Trophoblast cell (in vitro differentiated cells and primary cell): ENCODE results near the gene STK25. TPM values are rescaled to one million over a fixed set of nuclear protein-coding genes. Genes with fewer than 3 reads are reported as not detected.

ENCODE experiments used
- DNase-seq, 2 donors: peaks; one replicate each; pipeline ENCODE4 v3.0.0-alpha.2; 2016
- H2AFZ ChIP-seq: 2 replicates; pipeline ENCODE4 v1.6.1; 2013; ENCODE audit warnings: low read length, moderate library complexity, mild to moderate bottlenecking; ENCODE audit not compliant: insufficient read depth, poor library complexity
- H2AK5ac ChIP-seq: 2 replicates; pipeline ENCODE4 v1.6.1; 2013; ENCODE audit warnings: mild to moderate bottlenecking, low read length
- H2BK120ac ChIP-seq: 2 replicates; pipeline ENCODE4 v1.6.1; 2013; ENCODE audit warnings: low read length, mild to moderate bottlenecking, moderate library complexity; ENCODE audit not compliant: insufficient read depth, poor library complexity
- H2BK12ac ChIP-seq: 2 replicates; pipeline ENCODE4 v1.6.1; 2013; ENCODE audit warnings: mild to moderate bottlenecking, low read length, moderate library complexity
- H2BK5ac ChIP-seq: 2 replicates; pipeline ENCODE4 v1.6.1; 2013; ENCODE audit warnings: low read length, low read depth, moderate library complexity, mild to moderate bottlenecking; ENCODE audit not compliant: poor library complexity
- H3K14ac ChIP-seq: 2 replicates; pipeline ENCODE4 v1.6.1; 2013; ENCODE audit warnings: mild to moderate bottlenecking, low read length
- H3K18ac ChIP-seq: 2 replicates; pipeline ENCODE4 v1.6.1; 2013; ENCODE audit warnings: mild to moderate bottlenecking, low read length
- H3K23ac ChIP-seq: 2 replicates; pipeline ENCODE4 v1.6.1; 2013; ENCODE audit warnings: low read length
- H3K27ac ChIP-seq: 2 replicates; pipeline ENCODE4 v1.5.1; 2013; ENCODE audit warnings: low read depth, mild to moderate bottlenecking, inconsistent platforms, low read length, moderate library complexity
- H3K27me3 ChIP-seq: 2 replicates; pipeline ENCODE4 v1.6.1; 2013; ENCODE audit warnings: inconsistent platforms, mild to moderate bottlenecking, low read length, moderate library complexity; ENCODE audit not compliant: insufficient read depth
- H3K36me3 ChIP-seq, 2 experiments: 1 replicate in 1 of 2; 2 replicates in 1 of 2; pipeline ENCODE4 v1.6.1; 2013; ENCODE audit warnings: low read length in 2 of 2, mild to moderate bottlenecking in 2 of 2, moderate library complexity in 1 of 2; ENCODE audit not compliant: insufficient read depth in 2 of 2, control insufficient read depth in 1 of 2
- H3K4ac ChIP-seq: 2 replicates; pipeline ENCODE4 v1.6.1; 2013; ENCODE audit warnings: low read depth, mild to moderate bottlenecking, low read length, moderate library complexity
- H3K4me1 ChIP-seq, 2 experiments: 1 replicate in 1 of 2; 2 replicates in 1 of 2; pipeline ENCODE4 v1.6.1; 2013; ENCODE audit warnings: low read length in 2 of 2, mild to moderate bottlenecking in 2 of 2, moderate library complexity in 1 of 2; ENCODE audit not compliant: insufficient read depth in 2 of 2, control insufficient read depth in 1 of 2
- H3K4me2 ChIP-seq: 2 replicates; pipeline ENCODE4 v1.6.1; 2013; ENCODE audit warnings: inconsistent platforms, mild to moderate bottlenecking, low read length, moderate library complexity
- H3K4me3 ChIP-seq: 2 replicates; pipeline ENCODE4 v1.5.1; 2013; ENCODE audit warnings: mild to moderate bottlenecking, low read depth, low read length, inconsistent platforms
- H3K79me1 ChIP-seq: one replicate; pipeline ENCODE4 v1.6.1; 2013; ENCODE audit warnings: low read length
- H3K79me2 ChIP-seq: 2 replicates; pipeline ENCODE4 v1.6.1; 2013; ENCODE audit warnings: low read length, mild to moderate bottlenecking; ENCODE audit not compliant: control insufficient read depth, insufficient read depth, poor library complexity
- H3K9ac ChIP-seq: 2 replicates; pipeline ENCODE4 v1.6.1; 2013; ENCODE audit warnings: mild to moderate bottlenecking, low read length
- H3K9me3 ChIP-seq: 2 replicates; pipeline ENCODE4 v1.6.1; 2013; ENCODE audit warnings: low read depth, mild to moderate bottlenecking, control low read depth, inconsistent platforms, low read length; ENCODE audit not compliant: insufficient read depth
- H4K12ac ChIP-seq: 2 replicates; pipeline ENCODE4 v1.6.1; 2013; ENCODE audit warnings: low read depth, mild to moderate bottlenecking, low read length, moderate library complexity
- H4K8ac ChIP-seq: 2 replicates; pipeline ENCODE4 v1.6.1; 2013; ENCODE audit warnings: low read depth, mild to moderate bottlenecking, low read length, moderate library complexity
- H4K91ac ChIP-seq: one replicate; pipeline ENCODE4 v1.6.1; 2013; ENCODE audit warnings: low read depth, mild to moderate bottlenecking, low read length, moderate library complexity
- WGBS: extraction: QIAGEN DNeasy Blood & Tissue Kit; methylation state at CpG from one replicate; pipeline ENCODE4 v1.1.7; 2013; ENCODE audit warnings: missing lambda C conversion rate; ENCODE audit not compliant: insufficient read length, insufficient coverage; ENCODE audit errors: extremely low coverage; 5-methylcytosine and 5-hydroxymethylcytosine counted together
- polyA plus RNA-seq: library from polyadenylated mRNA; stranded (reverse); fragments of 200-250 nt; gene quantifications from 2 replicates; pipeline ENCODE4 v1.2.3, GENCODE V29; 2013

Gene STK25
- polyA plus RNA-seq: 96.3 and 98.3 TPM in 2 replicates

- Histone ChIP-seq H4K12ac (peak within 1 kb of the TSS; percentile 82), H3K18ac (peak within 1 kb of the TSS; percentile 91), H2BK5ac (peak within 1 kb of the TSS; percentile 94), H3K27me3 (no peaks in the 10 kb centered on the region), H3K9ac (peak within 1 kb of the TSS; percentile 92), H4K8ac (peak within 1 kb of the TSS; percentile 88), H3K4me3 (peak within 1 kb of the TSS; percentile 79), H3K4me2 (peak within 1 kb of the TSS; percentile 88), H2AK5ac (peak within 1 kb of the TSS; percentile 81), H3K27ac (peak within 1 kb of the TSS; percentile 87), H3K14ac (peak within 1 kb of the TSS; percentile 95), H2AFZ (peak within 1 kb of the TSS; percentile 34), H3K4me1 (peaks cover 16 to 19% of the 10 kb centered on the region in 2 experiments), H3K23ac (no peak within 1 kb of the TSS), H2BK120ac (peak within 1 kb of the TSS; percentile 93), H3K4ac (peak within 1 kb of the TSS; percentile 95), H3K36me3 (peaks cover 8% of the 10 kb centered on the region in 2 experiments), H3K79me1 (peaks cover 16% of the 10 kb centered on the region), H2BK12ac (no peak within 1 kb of the TSS), H3K79me2 (peaks cover 23% of the 10 kb centered on the region), H3K9me3 (peaks cover 1% of the 10 kb centered on the region), H4K91ac (peak within 1 kb of the TSS; percentile 97)
- peak; percentile 97 to 98 for DNase-seq
- whole genome bisulfite sequencing: no CpG with 5 or more reads among the region's 122 CpGs
These were observed at the start of gene STK25 for GRCh38 chr2:241508240-241509154. TSS of gene STK25 (minus strand) at chr2:241508584. CDS start at chr2:241508035, 549 bp downstream.

DNA sequence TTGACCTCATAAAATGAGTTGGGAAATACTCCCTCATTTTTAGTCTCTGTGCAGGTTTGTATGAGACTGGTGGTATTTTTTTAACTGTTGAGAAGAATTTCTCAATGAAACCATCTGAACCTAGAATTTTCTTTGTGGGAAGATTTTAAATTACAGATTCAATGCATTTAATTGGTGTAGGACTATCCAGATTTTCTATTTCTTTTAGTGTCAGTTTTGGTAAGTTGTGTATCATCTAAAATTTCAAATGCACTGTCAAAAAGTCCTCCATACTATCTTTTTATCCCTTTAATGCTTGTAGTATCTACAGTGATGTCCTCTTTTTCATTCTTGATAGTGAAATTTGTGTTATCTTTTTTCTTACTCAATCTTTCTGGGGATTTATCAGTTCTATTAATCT, 48.4 kb upstream of the STK25 start:
- Histone ChIP-seq H3K27ac (no peak overlapping the region), H2AK5ac (no peak overlapping the region), H2BK12ac (no peak overlapping the region), H3K23ac (no peak overlapping the region), H3K9me3 (no peaks in the 10 kb centered on the region), H2BK5ac (no peak overlapping the region), H3K9ac (no peak overlapping the region), H3K4ac (no peak overlapping the region), H3K4me2 (no peak overlapping the region), H3K79me1 (peaks cover 25% of the 10 kb centered on the region), H4K91ac (no peak overlapping the region), H3K14ac (no peak overlapping the region), H3K18ac (no peak overlapping the region), H3K4me3 (no peak overlapping the region), H2BK120ac (no peak overlapping the region), H2AFZ (no peak overlapping the region), H3K79me2 (peaks cover 21% of the 10 kb centered on the region), H3K36me3 (peaks cover 2 to 4% of the 10 kb centered on the region in 2 experiments), H4K12ac (no peak overlapping the region), H4K8ac (no peak overlapping the region), H3K27me3 (no peaks in the 10 kb centered on the region), H3K4me1 (peaks cover 29 to 35% of the 10 kb centered on the region in 2 experiments)
- no peak for DNase-seq

- Histone ChIP-seq H3K4me3 (no peak overlapping the region), H2BK5ac (no peak overlapping the region), H2AFZ (no peak overlapping the region), H3K9me3 (no peaks in the 10 kb centered on the region), H4K8ac (no peak overlapping the region), H3K27me3 (no peaks in the 10 kb centered on the region), H3K4ac (no peak overlapping the region), H3K4me2 (no peak overlapping the region), H3K9ac (no peak overlapping the region), H3K79me2 (peaks cover 17% of the 10 kb centered on the region), H3K18ac (no peak overlapping the region), H3K27ac (no peak overlapping the region), H3K79me1 (peaks cover 19% of the 10 kb centered on the region), H3K4me1 (peaks cover 21 to 27% of the 10 kb centered on the region in 2 experiments), H3K14ac (no peak overlapping the region), H2BK12ac (no peak overlapping the region), H3K36me3 (peaks cover 2 to 4% of the 10 kb centered on the region in 2 experiments), H4K91ac (no peak overlapping the region), H2BK120ac (no peak overlapping the region), H4K12ac (no peak overlapping the region), H3K23ac (no peak overlapping the region), H2AK5ac (no peak overlapping the region)
- DNase-seq: no peak
- WGBS: no CpG with 5 or more reads among the region's 3 CpGs
These were observed 47.3 kb upstream of the STK25 start for GRCh38 chr2:241555711-241556110.

DNA sequence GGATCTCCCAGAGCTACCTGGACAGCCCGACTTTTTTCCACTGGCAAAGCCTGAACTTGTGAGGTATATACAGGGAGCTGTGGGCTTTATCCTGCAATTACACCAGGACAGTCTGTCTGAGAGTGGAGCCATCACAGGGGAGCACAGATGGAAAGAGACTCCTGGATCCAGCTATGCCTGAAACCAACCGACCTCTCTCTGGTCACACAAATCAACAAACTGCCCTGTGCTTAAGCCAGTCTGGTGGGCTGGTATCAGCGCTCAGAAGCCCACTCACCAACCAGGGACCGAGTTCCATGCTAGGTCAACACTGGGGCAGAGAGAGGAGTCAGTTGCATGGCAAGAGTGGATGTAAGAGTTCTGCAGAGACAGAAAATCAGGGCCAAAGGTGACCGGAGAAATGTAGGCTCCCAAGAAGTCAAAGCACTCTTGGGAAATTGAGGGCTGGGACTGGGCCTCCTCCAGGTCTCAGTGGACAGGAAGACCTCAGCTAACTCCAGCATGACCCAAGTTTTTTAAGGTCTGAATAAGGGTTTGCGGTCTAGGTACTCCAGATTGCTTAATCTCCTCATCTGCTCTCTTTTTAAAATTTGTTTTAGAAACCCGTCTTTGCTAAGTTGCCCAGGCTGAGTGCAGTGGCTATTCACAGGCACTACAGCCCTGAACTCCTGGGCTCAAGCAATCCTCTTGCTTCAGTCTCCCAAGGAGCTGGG, 46.4 kb upstream of the STK25 start:
- Histone ChIP-seq H2BK120ac (no peak overlapping the region), H3K27ac (no peak overlapping the region), H3K9ac (no peak overlapping the region), H2AK5ac (no peak overlapping the region), H3K23ac (no peak overlapping the region), H4K91ac (no peak overlapping the region), H2BK5ac (no peak overlapping the region), H3K79me1 (peaks cover 11% of the 10 kb centered on the region), H3K79me2 (peaks cover 10% of the 10 kb centered on the region), H3K4me3 (no peak overlapping the region), H3K9me3 (no peaks in the 10 kb centered on the region), H4K8ac (no peak overlapping the region), H3K4ac (no peak overlapping the region), H2BK12ac (no peak overlapping the region), H3K27me3 (no peaks in the 10 kb centered on the region), H3K36me3 (no peaks in the 10 kb centered on the region), H3K14ac (no peak overlapping the region), H4K12ac (no peak overlapping the region), H3K18ac (no peak overlapping the region), H3K4me2 (no peak overlapping the region), H2AFZ (no peak overlapping the region), H3K4me1 (peaks cover 11 to 17% of the 10 kb centered on the region in 2 experiments)
- no CpG with 5 or more reads among the region's 7 CpGs for WGBS
- no peak for DNase-seq
